ENCODE results near the gene ZFC3H1. TPM values are rescaled to one million over a fixed set of nuclear protein-coding genes. Genes with fewer than 3 reads are reported as not detected.
"Not testable (repeated sequence)": the region's sequence is repeated elsewhere in the genome, so short reads cannot be mapped to it uniquely, and the experiment has no call there.

ZFC3H1 gene
- total RNA-seq, 1 donor from 2014 or later = 38.2 TPM

- Mint-ChIP-seq H3K9me3 (no peaks in the 10 kb centered on the region), H3K4me3 (no peak overlapping the region), H3K27ac (no peak overlapping the region), H3K4me1 (ENCODE audit: unreplicated experiment) (peaks cover 7% of the 10 kb centered on the region), H3K27me3 (no peaks in the 10 kb centered on the region), H3K36me3 (no peaks in the 10 kb centered on the region)
- DNase-seq (ENCODE audit: extremely low spot score, unreplicated experiment) = no peak
- TF ChIP-seq, protein P1, sequence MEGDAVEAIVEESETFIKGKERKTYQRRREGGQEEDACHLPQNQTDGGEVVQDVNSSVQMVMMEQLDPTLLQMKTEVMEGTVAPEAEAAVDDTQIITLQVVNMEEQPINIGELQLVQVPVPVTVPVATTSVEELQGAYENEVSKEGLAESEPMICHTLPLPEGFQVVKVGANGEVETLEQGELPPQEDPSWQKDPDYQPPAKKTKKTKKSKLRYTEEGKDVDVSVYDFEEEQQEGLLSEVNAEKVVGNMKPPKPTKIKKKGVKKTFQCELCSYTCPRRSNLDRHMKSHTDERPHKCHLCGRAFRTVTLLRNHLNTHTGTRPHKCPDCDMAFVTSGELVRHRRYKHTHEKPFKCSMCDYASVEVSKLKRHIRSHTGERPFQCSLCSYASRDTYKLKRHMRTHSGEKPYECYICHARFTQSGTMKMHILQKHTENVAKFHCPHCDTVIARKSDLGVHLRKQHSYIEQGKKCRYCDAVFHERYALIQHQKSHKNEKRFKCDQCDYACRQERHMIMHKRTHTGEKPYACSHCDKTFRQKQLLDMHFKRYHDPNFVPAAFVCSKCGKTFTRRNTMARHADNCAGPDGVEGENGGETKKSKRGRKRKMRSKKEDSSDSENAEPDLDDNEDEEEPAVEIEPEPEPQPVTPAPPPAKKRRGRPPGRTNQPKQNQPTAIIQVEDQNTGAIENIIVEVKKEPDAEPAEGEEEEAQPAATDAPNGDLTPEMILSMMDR (conservative IDR thresholded peaks at IDR 0.05) = no peak
Observed at GRCh38 chr12:71576496-71576895, 87.2 kb downstream of the ZFC3H1 start.

- DNase-seq (ENCODE audit: extremely low spot score, unreplicated experiment); H3K9me3 Mint-ChIP-seq; H3K4me1 Mint-ChIP-seq (ENCODE audit: unreplicated experiment); H3K4me3 Mint-ChIP-seq; H3K27me3 Mint-ChIP-seq; H3K27ac Mint-ChIP-seq; H3K36me3 Mint-ChIP-seq: not testable (repeated sequence)
Observed at GRCh38 chr12:71569885-71570284, 93.8 kb downstream of the ZFC3H1 start.

- Mint-ChIP-seq H3K36me3 (peaks cover 3% of the 10 kb centered on the region), H3K4me1 (ENCODE audit: unreplicated experiment) (peaks cover 5% of the 10 kb centered on the region), H3K4me3 (no peak overlapping the region), H3K27me3 (no peaks in the 10 kb centered on the region), H3K9me3 (no peaks in the 10 kb centered on the region), H3K27ac (no peak overlapping the region)
- DNase-seq (ENCODE audit: extremely low spot score, unreplicated experiment) = no peak
- TF ChIP-seq, protein P1 (conservative IDR thresholded peaks at IDR 0.05) = no peak
Observed at GRCh38 chr12:71567537-71567936, 96.1 kb downstream of the ZFC3H1 start.

GRCh38 chr12:71566655-71567054 lies 97.0 kb downstream of the ZFC3H1 start:
- H3K4me1 Mint-ChIP-seq (ENCODE audit: unreplicated experiment) = peaks cover 5% of the 10 kb centered on the region
- no peak overlapping the region for H3K4me3 Mint-ChIP-seq
- no peak overlapping the region for H3K27ac Mint-ChIP-seq
- H3K9me3 Mint-ChIP-seq = no peaks in the 10 kb centered on the region
- TF ChIP-seq, protein P1 (conservative IDR thresholded peaks at IDR 0.05) = no peak
- peaks cover 3% of the 10 kb centered on the region for H3K36me3 Mint-ChIP-seq
- DNase-seq (ENCODE audit: extremely low spot score, unreplicated experiment) = no peak
- no peaks in the 10 kb centered on the region for H3K27me3 Mint-ChIP-seq

DNA sequence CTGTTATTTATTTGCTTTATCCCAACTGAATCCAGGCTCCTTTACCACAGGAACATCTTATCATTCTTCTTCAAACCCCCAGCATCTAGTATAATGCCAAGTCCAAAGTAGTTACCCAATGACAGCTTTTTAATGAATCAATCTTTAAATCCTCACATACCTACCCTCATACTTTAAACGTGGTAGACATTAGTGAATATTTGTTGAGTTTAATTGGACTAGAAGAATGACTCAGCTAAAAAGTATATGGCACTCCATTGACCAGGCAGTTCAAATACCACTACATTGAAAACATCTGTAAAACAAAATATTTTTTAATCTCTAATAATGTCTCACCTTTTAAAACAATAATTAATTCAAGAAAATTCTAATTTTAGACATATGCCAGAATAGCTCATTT lies 98.1 kb downstream of the ZFC3H1 start:
- TF ChIP-seq, protein P1 (conservative IDR thresholded peaks at IDR 0.05) = no peak
- no peaks in the 10 kb centered on the region for H3K9me3 Mint-ChIP-seq
- H3K27ac Mint-ChIP-seq = no peak overlapping the region
- H3K4me3 Mint-ChIP-seq = no peak overlapping the region
- H3K4me1 Mint-ChIP-seq (ENCODE audit: unreplicated experiment) = peaks cover 5% of the 10 kb centered on the region
- peaks cover 3% of the 10 kb centered on the region for H3K36me3 Mint-ChIP-seq
- no peak for DNase-seq (ENCODE audit: extremely low spot score, unreplicated experiment)
- no peaks in the 10 kb centered on the region for H3K27me3 Mint-ChIP-seq

- no peak overlapping the region for H3K4me3 Mint-ChIP-seq
- TF ChIP-seq, protein P1 (conservative IDR thresholded peaks at IDR 0.05) = no peak
- no peaks in the 10 kb centered on the region for H3K27me3 Mint-ChIP-seq
- H3K9me3 Mint-ChIP-seq = no peaks in the 10 kb centered on the region
- H3K36me3 Mint-ChIP-seq = no peaks in the 10 kb centered on the region
- DNase-seq (ENCODE audit: extremely low spot score, unreplicated experiment) = no peak
- H3K4me1 Mint-ChIP-seq (ENCODE audit: unreplicated experiment) = peaks cover 5% of the 10 kb centered on the region
- H3K27ac Mint-ChIP-seq = no peak overlapping the region
Observed at GRCh38 chr12:71562676-71563595, 100.7 kb downstream of the ZFC3H1 start.

All from type B pancreatic cell (in vitro differentiated cells).